HG03565 (cell line): ENCODE measurements around the gene NIT1.
"Not testable (repeated sequence)": the region's sequence is repeated elsewhere in the genome, so short reads cannot be mapped to it uniquely, and the experiment has no call there.

Experiments used
- ATAC-seq: cut with Tn5 transposase; IDR thresholded peaks from one replicate; pipeline ENCODE4 v1.9.1; 2021; ENCODE audit warnings: mild to moderate bottlenecking, moderate library complexity; ENCODE audit not compliant: unreplicated experiment

NIT1 gene

DNA sequence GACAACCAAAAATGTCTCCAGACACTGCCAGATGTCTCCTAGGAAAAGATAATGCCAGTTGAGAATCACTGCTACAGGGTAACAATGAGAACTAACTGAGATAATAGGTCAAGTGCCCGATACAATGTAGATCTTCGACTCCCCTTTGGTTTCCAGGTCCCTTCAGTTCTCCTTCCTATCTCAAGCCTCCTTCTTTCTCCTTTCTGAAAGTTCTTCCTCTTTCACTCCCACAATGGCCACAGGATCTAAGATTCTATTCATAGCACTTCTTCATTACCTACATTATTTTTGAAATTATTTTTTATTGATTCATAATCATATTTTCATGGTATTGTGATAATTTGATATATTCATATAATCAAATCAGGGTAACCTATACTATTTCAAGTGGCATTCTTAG lies 6.4 kb upstream of the NIT1 start:
- ATAC-seq: no peak

DNA sequence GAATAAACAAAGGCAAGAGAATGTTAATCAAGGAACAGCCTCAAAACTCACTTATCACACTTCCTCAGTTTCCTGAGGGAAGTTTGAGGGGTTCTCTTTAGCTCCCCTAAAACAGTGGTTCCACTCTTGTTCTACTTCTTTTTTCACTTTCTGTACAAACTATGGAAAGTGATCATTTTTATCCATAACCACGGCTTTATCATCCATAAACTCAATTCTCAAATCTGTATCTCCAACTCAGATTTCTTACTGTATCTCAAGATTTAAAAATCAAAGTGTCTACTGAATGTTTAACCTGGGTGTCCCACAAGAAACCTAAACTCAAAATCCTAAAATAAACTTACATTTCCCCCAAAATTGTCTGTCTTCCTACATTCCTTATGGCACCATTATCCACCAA lies 4.0 kb upstream of the NIT1 start:
- no peak for ATAC-seq

GRCh38 chr1:161114556-161114955 lies 3.3 kb upstream of the NIT1 start:
- ATAC-seq: no peak

- ATAC-seq: no peak
Observed at GRCh38 chr1:161115132-161115711, 2.7 kb upstream of the NIT1 start.

- ATAC-seq: not testable (repeated sequence)
Observed at GRCh38 chr1:161115961-161116360, 1.9 kb upstream of the NIT1 start.

- ATAC-seq: no peak
Observed at GRCh38 chr1:161119092-161119903, 1.4 kb downstream of the NIT1 start.

- ATAC-seq: no peak
Observed at GRCh38 chr1:161121042-161121650, 3.2 kb downstream of the NIT1 start.

DNA sequence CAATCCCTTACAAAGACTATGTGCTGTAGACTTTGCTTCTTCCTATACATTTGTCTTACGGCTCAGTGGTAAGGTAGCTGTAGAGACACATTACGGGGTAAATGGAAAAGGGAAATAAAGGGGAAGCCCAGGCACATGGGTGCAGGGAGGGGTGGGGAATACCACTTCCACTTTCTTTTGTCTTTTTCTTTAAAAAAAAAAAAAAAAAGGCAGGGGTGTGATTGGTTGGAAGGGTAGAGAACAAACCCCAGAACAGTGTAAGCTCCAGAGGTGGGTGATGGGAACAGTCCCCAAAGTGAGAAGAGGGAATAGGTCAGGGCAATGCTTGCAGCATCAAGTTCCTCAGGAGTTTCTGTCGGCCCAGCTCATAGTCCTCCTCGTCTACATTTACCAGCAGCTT lies 3.9 kb downstream of the NIT1 start:
- no peak for ATAC-seq

DNA sequence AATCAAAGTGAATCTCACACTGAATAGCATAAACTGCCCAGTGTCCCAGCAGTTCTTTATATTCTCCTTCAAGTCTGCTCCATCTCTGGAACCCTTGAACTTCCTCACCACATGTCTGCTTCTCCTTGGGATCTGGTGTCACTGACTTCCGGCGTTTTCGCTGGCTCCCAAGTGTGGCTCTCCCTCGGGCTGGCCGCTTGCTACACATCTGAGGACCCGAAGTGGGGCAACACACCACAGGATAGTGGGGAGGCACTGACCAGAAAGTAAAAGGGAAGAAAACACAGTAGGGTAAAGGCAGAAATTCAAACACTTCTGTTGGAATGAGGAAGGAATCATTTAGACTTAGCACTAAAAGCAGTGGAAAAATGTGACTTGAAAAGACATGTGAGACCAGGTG lies 5.1 kb downstream of the NIT1 start:
- no peak for ATAC-seq

DNA sequence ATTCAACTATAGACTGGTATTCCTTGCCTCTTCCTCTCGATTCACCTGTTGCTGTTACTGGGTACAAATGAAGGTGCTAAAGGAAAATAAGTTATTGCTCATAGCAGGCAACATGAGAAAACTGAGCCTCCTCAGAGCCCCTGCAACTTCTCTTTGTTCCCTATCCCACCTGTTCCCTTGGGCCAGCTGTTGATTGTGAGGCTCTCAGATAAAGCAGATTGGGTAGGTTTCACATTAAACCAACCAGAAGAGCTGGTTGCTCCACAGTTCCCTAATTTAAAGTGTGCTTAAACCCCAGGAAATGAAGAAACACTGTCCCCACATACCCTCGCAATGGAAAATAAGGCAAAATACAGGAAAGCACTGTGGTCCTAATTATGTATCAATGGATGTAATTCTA lies 9.7 kb downstream of the NIT1 start:
- no peak for ATAC-seq

DNA sequence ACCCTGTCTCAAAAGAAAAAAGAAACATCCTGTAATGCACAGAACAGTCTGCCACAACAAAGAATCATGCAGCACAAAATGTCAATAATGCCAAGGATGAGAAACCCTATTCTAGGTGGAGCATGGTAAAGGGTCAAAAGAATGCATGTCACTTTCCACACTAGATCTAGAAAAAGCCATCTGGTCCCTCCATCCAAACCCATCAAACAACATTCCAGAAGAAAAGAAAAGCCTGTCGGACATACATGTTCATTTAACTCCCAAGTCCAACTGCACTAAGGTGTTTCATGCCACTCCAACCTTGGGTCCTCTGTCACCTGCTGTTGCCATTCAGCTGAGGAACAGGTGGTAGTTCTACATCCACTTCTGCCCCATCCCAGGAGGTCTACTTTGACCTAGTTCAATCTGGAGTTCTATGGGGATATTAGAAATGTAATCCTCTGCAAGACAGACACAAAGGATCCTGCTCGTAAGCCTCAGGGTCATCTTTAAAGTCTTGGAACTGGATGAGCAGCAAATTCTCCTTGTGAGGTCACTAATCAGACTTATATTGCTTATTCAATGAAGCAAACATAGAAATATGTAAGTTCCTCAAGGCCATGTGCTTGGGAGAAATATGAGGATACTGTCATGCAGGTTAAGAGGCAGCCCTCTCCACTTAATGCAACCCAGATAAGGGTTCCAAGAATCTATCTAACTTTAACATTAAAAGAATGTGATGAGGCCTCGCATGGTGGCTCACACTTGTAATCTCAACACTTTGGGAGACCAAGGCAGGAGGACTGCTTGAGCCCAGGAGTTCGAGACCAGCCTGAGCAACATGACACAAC lies 10.9 kb downstream of the NIT1 start:
- ATAC-seq: no peak

DNA sequence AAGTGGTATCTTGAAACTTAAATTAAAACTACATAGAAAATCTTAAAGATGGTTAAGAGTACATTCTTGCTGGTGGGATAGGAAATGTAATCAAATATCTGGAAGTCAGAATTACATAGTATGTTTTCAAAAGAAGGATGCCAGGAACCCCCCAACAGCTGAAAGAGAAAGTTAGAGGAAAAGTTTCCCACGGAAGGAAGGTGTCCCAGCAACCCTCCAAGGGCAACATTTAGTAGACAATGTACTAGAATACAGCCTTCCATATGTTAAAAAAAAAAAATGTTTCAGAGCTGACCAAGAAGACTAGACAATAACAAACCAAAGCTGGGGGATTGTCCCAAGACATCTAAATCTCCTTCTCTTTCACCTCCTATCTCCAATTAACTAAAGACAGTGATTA lies 12.4 kb downstream of the NIT1 start:
- ATAC-seq: no peak

DNA sequence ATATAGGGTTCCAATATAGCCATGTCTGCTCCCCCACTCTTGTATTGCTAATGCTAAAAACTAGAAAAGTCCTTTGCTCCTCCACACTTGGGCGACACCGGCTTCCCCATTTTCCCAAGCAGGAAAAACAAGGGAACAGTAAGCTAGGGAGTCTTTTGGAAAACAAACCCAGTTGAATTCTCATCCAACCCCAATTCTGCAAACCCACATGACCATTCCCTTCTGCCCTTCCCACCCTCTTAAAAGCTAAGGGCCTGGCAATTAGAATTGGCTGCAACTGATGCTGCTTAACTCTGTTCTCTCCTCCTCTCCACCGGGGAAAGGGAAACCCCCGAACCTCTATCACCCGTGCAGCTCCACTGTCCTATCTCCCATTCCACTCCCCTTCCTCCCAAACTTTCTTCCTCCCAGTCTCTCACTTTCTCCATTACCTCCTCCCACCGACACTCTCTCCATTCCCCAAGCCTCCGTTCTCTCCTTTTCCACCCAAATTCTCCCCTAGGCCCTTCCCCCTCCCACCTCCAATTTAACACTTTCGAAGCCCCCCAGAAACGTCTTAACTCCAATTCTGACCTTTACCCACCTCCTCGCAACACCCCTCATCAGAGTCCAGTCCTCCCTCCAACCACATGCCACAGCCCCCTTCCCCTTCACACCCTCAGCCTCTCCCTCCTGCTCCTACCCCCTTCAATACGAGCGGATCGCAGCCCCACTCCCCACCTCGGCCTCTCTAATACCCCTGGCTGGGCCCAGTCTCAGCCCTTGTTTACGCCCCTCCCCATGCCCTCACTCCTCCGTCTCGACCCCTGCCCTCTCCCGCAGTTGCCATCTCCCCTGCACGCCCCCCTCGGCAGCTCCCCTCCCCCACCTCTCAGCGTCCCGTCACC lies 13.9 kb downstream of the NIT1 start:
- no peak for ATAC-seq

GRCh38 chr1:161132410-161133219 lies 14.7 kb downstream of the NIT1 start, which contains the start of gene DEDD:
Gene DEDD (minus strand): TSS chr1:161132667. CDS start chr1:161124462, 8,205 bp downstream.
- peak; percentile 92 for ATAC-seq

GRCh38 chr1:161133220-161133740 lies 15.4 kb downstream of the NIT1 start:
- ATAC-seq: no peak

- ATAC-seq: no peak
Observed at GRCh38 chr1:161137881-161138280, 20.0 kb downstream of the NIT1 start.

- no peak for ATAC-seq
Observed at GRCh38 chr1:161138431-161138830, 20.5 kb downstream of the NIT1 start.

DNA sequence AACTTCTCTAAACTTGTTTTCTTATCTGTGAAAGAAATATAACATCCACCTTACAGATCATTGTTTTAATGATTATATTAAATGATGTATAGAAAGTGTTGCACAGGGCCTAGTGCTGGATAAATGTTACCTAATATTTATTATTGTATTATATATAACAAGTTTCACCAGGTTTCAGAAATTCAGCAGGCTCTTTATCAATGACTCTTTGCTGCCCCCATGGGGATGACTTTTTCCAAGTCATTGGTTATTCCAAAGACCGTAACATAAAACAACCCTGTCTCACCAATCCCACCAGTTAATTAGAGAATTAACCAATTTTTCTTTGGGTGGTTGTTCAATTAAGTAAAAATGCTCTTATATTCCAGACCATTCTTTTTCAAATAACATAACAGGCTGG lies 21.9 kb downstream of the NIT1 start:
- no peak for ATAC-seq

GRCh38 chr1:161140755-161141400 lies 23.0 kb downstream of the NIT1 start:
- no peak for ATAC-seq
